GM18858 (cell line): Measurements from ENCODE around the gene RPUSD4.

Source experiments
- ATAC-seq: cut with Tn5 transposase; IDR thresholded peaks from one replicate; pipeline ENCODE4 v1.9.1; 2021; ENCODE audit not compliant: unreplicated experiment

Gene RPUSD4

GRCh38 chr11:126159719-126160344 is 51.6 kb downstream of the RPUSD4 start:
- ATAC-seq, result no peak

DNA sequence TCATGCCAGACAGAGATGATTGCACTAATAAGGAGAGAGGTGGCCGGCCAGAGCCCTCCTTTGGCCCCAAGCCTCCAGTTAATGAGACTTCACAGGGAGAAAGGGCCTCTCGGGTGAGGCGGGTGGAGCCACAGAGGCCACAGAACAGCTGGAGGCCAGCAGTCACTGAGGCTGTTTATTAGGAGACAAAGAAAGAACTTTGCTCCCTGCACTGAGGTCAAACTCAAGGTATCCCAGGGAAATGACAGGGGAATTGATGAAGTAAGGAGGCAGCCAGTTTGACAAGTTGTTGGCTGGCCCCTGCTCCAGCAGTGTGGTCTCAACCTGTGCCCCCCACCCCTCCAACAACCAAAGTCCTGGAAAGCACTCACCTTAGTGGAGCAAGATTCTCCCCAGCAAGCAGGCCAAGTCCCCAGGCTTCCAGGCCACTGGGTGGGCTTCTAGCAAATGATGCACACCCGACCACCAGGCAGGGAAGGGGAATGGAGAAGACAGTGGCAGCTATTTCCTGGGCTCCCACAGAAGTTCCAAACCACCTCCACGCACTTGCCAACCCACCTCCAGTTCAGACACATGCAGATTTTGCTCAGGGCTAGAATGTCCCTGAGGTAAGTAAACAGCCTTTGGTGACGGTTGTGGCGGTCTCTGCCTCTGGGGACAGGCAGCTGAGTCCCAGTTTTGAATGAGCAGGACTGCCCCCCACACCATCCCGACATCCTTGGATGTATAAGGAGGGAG is 53.2 kb downstream of the RPUSD4 start:
- no peak for ATAC-seq

DNA sequence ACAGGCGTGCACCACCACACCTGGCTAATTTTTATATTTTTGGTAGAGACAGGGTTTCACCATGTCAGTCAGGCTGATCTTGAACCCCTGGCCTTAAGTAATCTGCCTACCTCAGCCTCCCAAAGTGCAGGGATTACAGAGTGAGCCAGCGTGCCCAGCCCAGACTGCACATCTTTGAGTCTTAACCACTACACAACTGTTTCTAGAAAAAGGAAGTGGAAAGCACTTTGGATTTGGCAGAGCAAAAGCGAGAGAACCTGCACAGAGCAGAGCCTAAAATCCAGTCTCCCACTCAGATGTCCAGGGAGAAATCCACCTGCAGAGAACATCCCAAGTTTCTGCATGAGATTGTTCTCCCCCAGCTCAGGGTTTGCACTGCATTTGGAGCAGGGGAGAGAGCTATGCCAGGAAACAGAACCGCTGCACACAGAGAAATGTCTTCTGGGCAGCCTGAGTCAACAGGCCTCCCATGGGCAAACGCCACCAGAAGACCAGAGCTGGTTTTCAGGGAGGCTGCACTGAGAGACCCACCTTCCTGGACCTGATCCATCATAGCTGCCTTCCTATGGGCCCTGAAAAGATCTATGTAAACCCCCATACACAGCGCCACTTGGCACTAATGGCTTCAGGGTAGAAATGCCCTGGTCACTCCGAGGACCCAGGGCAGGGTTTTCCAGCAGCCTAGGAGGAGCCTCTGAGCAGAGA is 54.0 kb downstream of the RPUSD4 start:
- no peak for ATAC-seq

DNA sequence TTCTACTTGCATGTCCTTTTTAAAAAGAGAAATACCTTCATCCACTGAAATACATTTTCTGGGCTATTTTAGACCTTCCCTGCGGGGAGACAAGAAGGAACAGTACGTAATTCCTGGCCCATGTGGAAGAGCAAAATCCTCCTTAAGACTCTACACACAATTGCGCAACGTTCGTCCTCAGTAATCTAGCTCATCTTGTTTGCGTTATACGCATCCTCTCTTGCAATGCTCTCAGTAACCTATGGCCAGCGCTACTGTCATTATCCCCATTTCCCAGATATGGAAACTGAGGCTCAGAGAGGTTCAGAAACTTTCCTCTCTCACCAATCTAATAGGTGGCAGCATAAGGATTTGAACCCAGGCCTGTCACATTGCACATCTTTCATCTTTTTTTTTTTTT is 54.6 kb downstream of the RPUSD4 start:
- no peak for ATAC-seq

DNA sequence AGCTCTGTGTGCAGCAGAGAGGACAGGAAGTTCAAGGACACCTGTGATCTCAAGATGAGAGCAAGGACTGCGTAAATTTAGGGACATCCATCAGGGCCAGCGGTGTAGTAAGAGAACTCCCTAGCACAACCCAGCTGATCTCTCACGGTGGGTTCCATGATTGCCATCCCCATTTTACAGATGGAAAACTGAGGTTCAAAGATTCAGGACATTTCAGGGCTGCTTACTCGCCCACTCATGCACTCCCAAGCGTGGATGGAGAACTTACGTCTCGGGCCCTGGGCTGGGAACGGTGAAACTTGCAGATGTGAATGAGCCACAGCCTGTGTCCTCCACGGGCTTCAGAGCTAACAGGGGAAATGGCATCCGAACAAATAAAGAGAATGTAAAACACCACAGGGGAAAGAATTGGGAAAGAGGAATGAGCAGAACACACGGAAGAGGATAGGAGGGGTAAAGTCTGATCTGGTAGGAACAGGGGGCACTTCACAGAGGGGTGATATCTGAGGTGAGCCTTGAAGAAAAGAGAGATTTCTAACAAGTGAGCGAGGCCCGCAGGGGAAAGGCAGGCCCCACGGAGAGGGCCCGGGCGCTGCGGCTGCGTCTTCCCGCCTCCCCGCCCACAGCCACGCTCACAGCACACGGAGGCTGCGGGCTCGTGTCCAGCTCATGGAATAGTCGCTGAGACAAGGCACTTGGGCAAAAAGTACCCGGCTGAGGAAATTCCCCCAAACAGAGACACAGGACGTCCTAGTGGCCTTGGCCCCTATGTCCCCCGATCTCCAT is 55.9 kb downstream of the RPUSD4 start:
- ATAC-seq, result no peak

DNA sequence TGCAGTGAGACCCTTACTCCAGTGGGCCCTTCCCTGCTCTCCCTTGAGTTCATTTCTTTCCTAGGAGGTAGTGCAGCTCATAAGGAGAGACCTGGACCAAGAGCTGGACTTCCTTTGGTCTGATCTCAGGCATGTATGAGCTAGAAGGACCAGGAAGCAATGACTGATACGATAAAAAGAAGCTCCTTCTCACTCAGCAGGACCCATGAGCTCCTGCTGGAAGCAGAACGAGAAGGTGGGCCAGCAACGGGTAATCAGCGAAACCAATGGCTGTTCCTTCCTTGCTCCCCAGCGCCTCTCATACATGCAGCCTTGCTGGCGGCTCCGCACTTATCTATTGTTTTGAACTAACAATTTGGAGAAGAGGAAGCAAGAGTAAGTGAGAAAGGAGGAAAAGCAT is 56.8 kb downstream of the RPUSD4 start:
- no peak for ATAC-seq

DNA sequence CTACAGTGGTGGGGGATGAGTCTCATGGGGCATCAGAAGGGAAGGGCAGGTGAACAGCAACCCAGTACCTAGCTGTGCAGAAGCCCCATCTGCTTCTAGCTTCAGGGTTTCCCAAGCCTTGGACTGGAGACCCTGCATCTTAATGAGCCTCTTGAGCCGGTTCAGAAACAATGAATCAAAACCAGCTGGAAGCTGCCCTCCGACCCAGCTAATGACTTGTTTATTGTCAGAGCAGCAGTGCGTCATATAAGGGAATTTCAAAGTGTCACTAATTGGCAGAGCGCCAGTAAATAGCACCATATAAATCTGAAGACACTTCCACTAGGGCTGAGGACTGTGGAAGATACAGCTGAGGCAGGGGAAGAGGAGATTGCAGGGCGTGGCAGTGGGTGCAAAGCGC is 57.5 kb downstream of the RPUSD4 start:
- ATAC-seq, result no peak

- no peak for ATAC-seq
Measured at GRCh38 chr11:126153006-126153405, 58.4 kb downstream of the RPUSD4 start.

- no peak for ATAC-seq
Measured at GRCh38 chr11:126152586-126152985, 58.9 kb downstream of the RPUSD4 start.

DNA sequence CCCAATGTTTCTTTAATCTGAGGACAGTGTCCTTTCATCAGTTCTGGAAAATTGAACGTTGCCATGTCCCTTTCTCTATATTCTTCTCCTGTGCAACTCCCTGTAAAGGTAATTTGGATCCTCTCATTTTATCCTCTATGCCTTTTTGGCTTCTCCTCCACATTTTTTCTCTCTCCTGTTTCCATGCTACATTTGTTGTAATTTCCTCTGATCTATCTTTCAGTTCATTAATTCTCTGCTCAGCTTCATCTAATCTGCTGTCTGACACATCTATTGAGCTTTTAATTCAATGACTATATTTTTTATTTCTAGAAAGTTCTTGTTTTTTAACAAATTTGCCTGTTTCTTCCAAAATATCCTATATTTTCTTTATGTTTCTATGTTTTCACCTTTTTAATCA is 59.3 kb downstream of the RPUSD4 start:
- ATAC-seq, result no peak
